Large intestine (tissue), 1 donor: Measurements from ENCODE around the gene RGS16. TPM values are rescaled to one million over a fixed set of nuclear protein-coding genes. Genes with fewer than 3 reads are reported as not detected.

Experiments used
- polyA plus RNA-seq: library from polyadenylated mRNA; unstranded; fragments of 120-200 nt; gene quantifications from one replicate; pipeline ENCODE4 v1.2.1, GENCODE V29; 2013

Gene RGS16
- polyA plus RNA-seq, 1 donor = 2.3 TPM

Other genes with a start within 250 kb of the RGS16 start
- 164 TPM for gene GLUL, start 212.6 kb downstream of the RGS16 start, polyA plus RNA-seq
- gene TEDDM1, start 203.7 kb downstream of the RGS16 start, polyA plus RNA-seq = 0.09 TPM
- gene RGSL1, start 154.2 kb downstream of the RGS16 start, polyA plus RNA-seq = not detected
- gene RNASEL, start 15.1 kb downstream of the RGS16 start, polyA plus RNA-seq = 16.8 TPM
- gene RGS8, start 80.2 kb upstream of the RGS16 start, polyA plus RNA-seq = 0.19 TPM
- 28.0 TPM for gene NPL, start 185.4 kb upstream of the RGS16 start, polyA plus RNA-seq
- gene DHX9, start 235.0 kb upstream of the RGS16 start, polyA plus RNA-seq = 159 TPM